Inferior parietal cortex (tissue), 1 donor: Measurements from ENCODE around the gene STAC2.

Experiments
- DNase-seq: peaks from one replicate; pipeline ENCODE4 v3.0.0-alpha.2; 2016; ENCODE audit errors: extremely low spot score

STAC2 gene

GRCh38 chr17:39231591-39232551 lies 6.1 kb upstream of the STAC2 start:
- DNase-seq = no peak

DNA sequence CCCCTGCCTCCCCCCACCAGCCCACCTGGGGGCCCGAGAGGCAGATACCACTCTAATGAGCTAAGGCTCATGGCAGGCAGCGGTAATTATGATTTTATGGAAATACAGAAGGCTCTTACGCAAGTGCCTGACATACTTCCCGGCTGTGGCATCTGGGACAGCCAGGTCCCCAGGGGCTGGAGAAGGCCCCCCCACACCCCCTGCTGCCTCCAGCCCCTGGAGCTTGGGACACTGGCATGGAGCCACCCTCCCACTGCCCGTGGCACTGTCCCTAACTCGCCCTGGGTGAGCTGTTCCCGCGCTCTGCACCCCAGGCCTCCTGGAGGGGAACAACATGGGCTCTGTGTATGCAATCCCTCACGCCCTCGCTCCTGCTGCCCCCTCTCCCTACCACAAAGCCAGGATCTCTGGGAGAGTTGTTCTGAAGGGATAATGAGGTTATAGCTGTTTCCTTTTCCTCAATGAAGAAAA lies 5.4 kb upstream of the STAC2 start:
- no peak for DNase-seq

DNA sequence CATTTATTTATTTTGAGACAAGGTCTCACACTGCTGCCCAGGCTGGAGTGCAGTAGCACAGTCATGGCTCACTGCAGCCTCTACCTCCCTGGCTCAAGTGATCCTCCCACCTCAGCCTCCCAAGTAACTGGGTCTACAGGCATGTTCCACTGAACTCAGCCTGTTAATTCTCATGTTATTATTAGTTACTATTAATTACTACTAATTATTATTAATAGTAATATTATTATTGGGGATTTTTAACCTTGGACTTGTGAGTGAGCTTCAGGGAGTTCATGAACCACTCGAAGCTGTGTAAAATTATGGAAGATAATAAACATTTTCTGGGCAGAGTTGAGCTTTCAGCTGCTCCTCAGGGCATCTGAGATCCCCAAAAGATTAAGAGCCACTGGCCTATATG lies 4.6 kb upstream of the STAC2 start:
- DNase-seq = no peak

DNA sequence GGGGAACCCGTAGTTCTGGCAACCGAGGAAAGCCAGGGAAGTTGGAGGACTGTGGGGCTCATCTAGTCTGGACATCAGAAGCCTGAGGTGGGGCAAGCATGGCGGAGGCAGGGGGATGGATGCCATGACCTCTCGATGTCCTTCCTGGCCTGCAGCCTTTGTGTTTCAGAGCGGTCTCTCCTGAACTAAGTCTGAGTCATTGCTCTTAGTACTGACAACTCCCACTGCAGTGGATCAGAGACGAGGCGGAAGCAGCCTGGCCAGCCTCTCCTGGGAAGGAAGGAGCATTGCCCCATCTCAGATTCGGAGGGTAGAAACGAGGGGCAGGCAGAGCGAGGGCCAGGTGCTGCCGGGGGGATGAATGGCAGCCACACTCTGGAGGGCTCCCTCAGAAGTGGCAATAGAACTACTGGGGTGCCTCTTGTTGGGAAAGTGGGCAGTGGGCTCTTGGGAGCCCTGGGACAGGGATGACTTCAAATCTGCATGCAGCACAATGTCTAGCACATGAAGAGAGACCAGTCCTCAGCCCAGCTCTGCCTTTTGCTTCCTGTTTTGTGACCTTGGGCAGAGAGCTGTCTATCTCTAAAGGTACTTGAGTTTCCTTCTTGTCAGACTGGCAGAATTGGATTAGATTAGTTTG lies 3.6 kb upstream of the STAC2 start:
- no peak for DNase-seq

GRCh38 chr17:39227364-39227919 lies 1.7 kb upstream of the STAC2 start:
- DNase-seq = no peak

DNA sequence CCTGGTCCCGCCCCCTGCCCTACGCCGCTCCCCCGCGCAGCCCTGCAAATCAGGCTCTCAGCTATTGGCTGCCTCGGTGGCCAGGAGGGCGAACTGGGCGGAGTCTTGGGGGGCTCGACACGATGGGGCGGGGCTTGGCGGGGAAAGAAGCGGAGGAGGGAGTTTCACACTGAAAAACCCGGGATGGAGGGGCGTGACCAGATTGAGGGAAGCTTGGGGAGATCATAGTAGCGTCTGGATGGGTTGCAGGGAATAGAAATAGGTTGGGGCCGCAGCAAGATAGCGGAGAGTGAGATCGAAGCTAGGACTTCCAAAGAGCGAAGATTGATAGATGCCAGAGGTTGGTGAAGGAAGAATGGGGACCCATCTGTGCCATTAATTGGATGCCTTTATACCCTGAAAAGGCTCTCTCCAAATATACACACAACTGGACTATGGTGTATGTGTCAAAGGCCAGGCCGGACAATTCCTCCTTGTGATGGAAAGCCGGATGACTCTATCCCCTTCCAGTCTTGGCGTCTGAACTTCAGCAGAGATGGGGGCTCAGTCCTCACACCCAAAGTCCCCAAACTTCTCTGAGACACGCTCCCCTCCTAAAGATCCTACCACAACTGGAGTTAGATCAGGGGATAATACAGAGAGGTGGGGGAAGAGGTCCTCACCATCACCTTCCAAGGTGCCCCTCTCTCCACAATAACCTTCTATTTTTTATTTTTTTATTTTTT lies 376 bp upstream of the STAC2 start:
- no peak for DNase-seq

DNA sequence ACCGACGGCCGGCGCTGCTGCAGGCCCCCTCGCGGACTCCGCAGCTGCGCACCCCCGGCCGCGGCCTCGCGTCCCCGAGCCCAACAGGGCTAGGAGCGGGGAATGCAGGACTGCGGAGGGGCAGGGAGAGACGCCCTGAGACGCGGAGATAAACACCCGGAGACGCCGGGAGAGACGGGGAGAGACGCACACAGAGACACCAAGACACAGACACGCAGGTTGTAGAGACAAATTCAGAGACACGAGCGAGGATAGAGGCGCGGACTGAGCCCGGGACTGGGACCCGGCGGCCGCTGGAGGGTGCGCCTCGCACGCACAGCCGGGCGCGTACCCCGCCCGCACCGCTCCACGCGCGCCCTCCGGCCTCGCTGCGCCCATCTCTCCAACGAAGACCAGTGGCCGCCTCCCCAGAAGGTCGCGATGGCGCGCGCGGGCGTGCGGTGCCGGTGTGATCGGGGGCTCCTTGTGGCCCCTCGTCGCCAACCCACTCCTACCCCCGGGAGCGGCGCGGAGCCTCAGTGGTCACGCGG lies 902 bp downstream of the STAC2 start:
- no peak for DNase-seq

DNA sequence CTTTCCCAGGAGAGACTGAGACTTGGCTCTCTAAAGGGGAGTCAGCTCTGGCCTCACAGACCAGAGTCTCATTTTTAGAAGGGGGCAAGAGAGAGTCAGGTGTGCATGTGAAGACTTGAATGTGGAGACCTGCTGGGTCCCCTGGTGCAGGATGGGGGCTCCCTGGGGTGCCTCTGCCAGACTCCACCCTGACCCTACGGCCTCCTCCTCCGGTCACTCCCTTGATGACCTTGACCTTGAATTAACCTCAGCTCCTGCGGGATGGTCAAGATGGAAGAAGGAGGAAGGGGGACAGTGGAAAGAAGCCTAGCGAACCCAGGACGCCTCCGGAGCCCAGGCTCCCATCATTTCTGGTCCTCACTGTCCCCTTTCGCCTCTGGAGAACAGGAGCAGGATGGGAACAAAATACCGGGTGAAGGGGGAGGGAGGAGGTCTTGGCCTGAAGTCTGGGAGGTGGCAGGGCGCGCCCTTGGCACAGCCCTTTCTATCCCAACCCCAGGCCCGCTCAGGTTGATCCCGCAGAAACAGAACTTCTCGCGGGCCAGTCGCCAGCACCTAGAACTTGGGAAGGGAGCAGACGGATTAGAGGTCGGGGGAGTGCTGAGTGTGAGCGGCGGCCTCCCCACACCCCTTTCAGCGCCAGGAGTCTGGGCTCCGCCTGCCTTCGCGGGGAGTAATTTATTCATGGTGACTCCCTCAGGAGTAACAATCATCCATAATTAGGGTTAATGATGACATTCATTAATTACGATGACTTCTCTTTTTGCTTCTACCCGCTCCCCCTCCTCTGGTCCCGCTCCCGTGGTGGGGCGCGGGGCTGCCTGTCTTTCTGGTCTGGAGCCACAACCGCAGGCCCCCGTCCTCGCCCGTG lies 1.6 kb downstream of the STAC2 start:
- DNase-seq = no peak

- no peak for DNase-seq
Observed at GRCh38 chr17:39222866-39223834, 2.6 kb downstream of the STAC2 start.

DNA sequence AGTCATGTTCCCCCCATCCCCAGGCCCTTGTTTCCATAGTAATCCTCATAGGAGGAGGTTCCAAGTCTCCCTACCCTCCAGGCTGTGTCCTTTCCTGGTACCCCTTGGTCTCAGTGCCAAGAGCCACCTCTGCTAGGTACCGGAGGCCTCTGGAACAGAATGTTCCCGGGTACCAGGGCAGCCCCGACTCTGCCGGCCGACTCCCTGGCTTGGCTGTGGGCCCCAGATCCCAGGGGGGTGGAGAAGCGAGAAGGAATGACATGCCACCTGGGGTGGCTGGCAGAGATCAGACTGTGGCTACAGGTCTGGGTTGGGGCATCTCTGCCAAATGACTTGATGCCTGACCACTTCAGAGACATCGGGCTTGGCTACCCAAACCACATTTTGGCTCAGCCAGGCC lies 3.6 kb downstream of the STAC2 start:
- DNase-seq = no peak

DNA sequence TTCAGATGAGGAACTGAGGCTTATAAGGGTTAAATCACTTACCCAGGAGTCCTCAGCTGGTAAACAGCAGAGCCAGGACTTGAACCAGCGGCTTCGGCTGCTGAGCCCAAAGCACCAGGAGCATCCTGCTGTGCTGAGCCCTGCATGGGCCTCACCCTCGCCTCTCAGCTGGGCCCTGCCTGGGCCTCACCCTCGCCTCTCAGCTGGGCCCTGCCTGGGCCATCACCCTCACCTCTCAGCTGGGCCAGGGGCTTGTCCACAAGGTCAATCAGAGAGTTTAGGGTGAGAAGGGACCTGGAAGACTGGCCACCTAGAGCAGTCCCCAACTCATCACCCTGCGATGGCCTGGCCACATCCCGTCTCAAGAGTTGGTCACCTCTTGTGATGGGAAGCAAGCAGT lies 4.2 kb downstream of the STAC2 start:
- no peak for DNase-seq

GRCh38 chr17:39219647-39220154 lies 6.0 kb downstream of the STAC2 start:
- DNase-seq = no peak

GRCh38 chr17:39218906-39219305 lies 6.8 kb downstream of the STAC2 start:
- no peak for DNase-seq

- DNase-seq = no peak
Observed at GRCh38 chr17:39217734-39218369, 7.9 kb downstream of the STAC2 start.

DNA sequence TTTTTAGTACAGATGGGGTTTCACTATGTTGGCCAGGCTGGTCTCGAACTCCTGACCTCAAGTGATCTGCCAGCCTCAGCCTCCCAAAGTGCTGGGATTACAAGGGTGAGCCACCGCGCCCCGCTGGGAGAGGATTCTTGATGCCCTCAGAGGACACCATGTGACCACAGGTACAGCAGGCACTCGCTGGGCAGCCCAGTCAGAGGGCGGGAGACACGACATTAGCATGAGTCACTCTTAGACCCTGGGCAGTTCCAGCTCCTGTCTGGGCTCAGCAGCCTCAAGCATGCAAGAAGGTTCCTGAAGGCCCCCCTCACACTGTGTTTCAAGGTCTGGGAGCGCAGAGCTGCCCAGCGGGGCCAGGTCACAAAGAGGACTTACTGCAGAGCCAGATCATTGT lies 11.9 kb downstream of the STAC2 start:
- DNase-seq = no peak

DNA sequence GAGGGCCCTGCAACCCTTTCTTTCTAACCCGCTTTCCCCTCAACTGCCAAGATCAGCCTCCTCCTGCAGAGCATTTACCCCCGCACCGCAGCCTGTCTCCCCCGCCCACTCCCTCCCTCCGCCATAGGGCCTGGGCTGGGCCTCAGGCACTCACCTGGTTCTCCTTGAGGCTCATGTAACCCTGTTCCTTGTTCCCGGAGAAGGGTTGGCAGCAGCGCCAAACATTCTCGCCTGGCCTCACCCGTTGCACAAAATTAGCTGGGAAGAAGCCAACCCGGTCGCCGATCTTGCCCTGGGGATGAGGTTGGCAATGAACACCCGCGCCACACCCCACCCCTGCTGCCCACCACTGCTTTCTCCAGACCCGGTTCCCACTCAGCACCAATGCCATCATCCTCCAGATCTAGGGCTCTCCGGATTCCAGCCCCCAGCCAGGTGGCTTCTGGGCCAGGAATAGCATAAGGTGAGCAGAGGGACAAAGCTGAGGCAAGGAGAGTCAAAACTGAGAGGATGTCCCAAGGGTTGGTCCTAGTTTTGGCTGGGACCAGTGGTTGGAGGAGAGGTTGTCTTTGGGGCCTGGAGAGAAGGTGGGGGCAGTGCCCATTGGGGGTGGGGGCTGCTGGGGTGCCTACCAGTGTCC lies 12.8 kb downstream of the STAC2 start:
- no peak for DNase-seq

GRCh38 chr17:39212195-39212810 lies 13.4 kb downstream of the STAC2 start:
- no peak for DNase-seq

DNA sequence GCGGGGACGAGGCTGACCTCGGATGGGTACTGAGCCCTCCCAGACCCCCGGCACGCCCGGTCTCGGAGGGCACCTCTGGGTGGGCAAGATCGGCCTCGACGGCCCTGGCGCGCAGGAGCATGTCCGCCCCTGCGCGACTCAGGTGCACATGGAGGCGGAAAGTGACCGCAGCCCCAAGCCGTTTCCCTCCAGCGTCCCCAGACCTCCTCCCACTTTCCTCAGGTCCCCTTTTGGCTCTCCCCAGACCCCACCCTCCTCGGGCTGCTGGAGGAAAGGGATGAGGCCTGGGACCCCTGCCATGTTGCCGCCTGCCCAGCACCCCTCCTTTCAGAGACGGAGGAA lies 15.7 kb downstream of the STAC2 start:
- no peak for DNase-seq
